Raji (cell line): ENCODE measurements around the gene MORF4L1.

Source experiments
- POLR2A ChIP-seq: IDR thresholded peaks from 2 replicates; pipeline ENCODE4 v1.6.1; 2011; ENCODE audit warnings: low read depth, low read length, control low read depth; ENCODE audit not compliant: insufficient read depth

Gene MORF4L1, protein sequence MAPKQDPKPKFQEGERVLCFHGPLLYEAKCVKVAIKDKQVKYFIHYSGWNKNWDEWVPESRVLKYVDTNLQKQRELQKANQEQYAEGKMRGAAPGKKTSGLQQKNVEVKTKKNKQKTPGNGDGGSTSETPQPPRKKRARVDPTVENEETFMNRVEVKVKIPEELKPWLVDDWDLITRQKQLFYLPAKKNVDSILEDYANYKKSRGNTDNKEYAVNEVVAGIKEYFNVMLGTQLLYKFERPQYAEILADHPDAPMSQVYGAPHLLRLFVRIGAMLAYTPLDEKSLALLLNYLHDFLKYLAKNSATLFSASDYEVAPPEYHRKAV

DNA sequence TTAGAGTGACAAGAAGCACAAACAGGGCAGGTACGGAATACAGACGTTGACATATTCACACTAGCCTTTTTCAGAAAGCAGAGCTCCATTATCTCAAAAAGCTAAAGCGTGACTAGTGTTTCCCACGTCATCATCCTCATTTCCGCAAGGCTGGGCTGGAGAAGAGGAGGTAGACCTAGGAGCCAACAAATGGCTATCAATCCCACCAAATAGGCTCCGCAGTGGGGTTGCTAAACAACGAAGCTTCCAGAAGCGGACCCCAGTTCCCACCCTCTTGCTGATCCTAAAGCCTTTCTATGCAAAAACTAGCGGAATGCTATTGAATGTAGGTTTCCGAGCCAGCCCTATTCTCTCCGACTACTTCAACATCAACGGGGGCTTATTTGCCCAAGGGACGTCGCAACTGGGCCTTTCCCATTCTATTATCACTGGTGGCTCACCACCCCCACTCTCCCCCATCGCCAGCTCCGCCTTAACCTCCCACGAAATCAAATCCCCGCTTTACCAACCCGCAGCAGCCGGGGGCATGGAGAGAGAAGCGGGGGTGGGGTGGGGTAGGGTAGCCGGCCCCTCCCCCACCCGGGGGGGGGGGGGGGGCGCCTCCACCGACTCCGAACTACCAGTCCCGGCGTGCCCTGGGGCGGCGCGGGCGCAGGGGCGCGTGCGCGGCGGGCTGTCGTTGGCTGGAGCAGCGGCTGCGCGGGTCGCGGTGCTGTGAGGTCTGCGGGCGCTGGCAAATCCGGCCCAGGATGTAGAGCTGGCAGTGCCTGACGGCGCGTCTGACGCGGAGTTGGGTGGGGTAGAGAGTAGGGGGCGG lies at the start of gene MORF4L1:
TSS of gene MORF4L1 (plus strand) at position 736 of the 817 bp plus-strand sequence. CDS start 128 bp downstream, outside the sequence.
- no peak for TF ChIP-seq POLR2A

DNA sequence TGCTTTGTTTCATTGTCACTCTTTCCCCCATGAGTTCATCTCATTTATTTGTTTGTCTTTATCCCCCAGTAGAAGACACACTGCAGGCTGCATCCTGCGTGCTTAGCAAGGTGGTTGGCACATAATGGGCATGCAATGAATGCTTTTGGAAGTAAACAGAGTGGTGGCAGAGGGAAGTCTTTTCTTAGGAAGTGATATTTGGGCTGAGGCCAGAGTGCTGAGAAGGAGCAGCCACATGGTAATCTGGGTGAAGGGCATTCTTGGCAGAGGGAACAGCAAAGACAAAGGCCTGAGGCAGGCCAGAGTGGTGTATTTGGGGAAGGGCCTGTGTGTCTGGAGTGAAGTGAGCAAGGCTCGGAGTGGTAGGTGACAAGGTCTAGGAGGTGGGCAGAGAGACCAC lies 43.8 kb upstream of the MORF4L1 start:
- no peak for TF ChIP-seq POLR2A

DNA sequence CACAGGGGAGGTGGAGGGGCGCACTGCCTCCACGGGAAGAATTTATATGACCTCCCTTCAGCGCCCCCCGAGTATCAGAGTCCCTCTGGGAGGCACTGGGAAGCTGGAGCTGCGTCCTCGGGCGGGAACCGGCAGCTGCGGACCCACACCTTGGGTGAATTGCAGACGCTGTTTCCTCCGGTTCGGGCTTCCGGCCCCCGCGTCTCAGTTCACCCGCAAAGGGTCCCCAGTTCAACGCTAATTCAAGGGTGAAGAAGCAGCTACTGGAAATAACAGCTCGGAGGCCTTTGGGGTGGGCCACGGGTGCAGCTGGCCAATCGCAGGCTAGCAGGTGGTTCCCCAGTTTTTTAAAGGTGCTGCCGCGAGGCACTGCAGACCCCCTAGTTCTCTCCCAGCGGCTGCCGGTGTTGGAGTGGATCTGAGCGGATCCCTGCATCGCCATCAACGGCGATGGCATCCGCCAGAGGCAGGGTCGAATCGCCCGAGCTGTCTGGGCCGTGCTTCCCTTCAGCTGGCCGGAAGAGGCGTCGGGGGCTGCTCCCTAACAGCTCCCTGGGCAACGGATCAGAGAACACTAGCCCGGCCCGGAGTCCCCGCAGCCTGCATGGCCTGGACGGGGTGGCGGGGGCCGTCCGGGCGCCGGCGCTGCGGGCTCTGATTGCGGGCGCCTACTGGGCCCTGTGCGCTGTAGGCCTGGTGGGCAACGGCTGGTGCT lies 42.0 kb upstream of the MORF4L1 start:
- no peak for TF ChIP-seq POLR2A

DNA sequence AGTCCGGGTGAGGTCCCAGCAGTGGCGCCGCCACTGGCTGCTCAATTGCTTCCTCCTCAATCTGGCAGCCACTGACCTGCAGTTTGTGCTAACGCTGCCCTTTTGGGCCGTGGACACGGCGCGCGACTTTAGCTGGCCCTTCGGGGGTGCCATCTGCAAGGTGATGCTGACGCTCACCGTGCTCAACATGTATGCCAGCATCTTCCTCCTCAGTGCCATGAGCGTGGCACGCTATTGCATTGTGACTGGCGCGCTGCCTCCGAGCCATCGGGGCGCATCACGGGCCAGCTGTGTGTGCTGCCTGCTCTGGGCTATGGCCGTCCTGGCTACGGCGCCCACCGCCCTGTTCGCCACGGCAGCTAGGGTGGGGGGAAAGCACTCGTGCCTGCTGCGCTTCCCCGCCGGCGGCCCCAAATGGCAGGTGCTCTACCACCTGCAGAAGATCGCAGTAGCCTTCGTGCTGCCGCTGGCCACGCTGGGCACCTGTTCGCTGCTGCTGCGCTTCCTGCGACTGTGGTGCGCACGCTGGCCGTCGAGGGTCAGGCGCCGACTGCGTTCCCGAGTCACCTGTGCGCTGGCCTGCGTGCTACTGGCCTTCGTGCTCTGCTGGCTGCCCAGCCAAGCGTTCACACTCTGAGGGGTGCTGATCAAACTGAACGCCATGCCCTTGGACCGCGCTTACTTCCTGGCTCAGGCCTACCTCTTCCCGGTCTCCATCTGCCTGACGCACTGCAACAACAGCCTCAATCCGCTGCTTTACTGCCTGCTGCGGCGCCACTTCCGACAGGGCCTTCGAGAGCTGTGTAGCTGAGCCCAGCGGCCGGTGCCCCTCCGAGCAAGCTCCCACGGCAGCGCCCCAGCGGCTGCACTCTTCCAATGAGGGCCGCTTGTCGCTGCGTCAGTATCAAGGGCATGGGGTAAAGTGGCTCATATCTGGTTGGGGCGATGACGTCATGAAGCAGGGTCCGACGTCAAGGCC lies 41.2 kb upstream of the MORF4L1 start:
- TF ChIP-seq POLR2A = no peak

DNA sequence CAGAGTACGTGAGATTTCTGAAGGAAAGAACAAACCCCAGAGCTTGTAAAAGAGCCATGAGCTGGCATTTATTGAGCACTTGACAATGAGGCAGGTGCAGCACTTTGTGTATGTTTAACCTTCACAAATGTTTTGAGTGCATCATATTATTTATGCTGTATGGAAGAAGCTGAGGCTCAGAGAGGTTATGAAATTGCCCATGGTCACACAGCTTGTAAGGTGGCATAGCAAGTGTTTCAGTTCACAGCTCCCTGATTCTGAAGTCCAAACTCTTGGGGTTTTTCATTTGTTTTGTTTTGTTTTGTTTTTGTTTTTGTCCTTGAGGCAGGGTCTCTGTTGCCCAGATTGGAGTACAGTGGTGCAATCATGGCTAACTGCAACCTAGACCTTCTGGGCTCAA lies 36.4 kb upstream of the MORF4L1 start:
- TF ChIP-seq POLR2A = no peak

DNA sequence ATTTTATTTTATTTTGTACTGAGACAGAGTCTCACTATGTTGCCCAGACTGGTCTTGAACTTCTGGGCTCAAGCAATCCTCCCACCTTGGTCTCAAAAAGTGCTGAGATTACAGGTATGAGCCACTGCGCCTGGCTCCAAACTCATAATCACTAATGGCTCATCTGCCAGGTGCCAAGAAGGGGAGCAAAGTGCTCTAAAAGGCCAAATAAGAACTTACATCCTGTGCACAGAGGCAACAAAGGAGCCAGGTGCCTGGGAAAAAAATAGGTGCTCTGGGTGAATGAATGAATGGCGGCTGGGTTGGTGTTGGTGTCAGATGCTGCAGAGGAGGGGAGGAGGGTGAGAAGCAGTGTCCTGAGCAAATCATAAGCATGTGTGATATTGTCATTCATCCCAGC lies 35.6 kb upstream of the MORF4L1 start:
- no peak for TF ChIP-seq POLR2A

DNA sequence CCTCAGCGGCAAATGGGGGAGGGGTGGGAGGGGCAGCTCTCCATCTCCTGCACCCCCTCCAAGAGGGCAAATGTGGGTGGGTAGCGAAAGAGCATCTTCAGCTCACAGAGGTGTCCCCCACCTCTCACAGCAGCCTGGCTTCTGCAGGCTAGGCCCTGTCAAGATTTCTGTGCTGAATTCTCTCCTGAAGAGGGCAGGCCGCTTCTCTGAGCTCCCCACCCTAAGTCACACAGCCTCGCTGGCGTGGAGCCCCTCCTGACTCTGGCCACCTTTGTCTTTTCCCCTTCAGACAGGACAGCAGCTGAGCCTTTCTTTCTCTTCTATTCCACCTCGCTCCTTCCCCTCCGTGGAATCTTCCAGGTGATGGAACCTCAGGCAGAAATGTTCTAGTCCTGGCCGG lies 35.1 kb upstream of the MORF4L1 start:
- no peak for TF ChIP-seq POLR2A

DNA sequence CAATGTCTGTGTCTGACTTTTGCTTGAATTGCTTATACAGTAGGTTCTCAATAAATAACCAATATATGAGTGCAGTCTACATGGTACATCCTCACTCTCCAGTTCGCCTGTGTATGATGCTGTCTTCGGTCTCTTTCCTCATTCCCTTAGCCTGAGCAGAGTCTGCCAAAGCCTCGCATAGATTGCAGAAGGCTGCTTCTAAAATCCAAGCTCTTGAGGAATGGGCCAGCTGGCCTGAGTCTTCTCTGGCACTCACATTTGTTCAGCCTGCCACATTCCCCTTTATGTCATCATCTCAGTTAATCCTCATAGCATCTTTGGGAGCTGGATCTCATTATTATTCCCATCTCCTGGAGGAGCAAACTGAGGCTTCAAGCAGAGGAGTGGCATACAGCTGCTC lies 34.2 kb upstream of the MORF4L1 start:
- TF ChIP-seq POLR2A = no peak

DNA sequence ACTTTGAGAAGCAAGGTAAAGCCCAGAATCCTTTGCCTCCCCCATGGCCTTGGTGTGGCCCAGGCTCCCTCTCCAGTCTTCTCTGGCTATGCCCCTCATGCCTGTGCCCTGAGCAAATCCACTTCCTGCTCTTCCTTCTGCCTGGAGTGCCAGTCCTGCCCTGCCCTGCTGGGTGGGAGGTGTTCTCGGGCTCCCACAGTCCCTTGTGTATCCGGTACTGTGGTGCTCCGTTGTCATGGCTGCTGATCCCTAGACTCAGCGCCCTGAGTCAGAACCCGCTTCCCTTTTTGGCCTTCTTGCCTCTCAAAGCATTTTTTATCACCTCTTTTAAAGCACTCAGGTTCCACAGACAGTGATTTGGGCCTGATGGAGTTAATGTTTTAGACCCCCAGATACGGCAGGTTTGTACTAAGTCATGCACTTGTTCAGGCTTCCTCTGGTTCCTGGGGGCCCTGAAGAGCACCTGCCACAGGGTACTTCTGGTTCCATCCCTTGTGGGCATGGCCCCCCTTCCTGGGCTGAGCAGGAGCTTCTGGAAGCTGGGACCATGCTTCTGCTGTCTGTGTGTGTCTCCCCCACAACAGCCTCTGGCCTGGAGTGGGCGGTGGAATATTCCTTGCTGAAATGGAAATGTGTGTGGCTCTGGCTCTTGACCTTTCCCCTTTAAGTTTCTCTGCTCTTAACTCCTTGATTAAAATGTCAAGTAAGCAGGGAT lies 31.9 kb upstream of the MORF4L1 start:
- no peak for TF ChIP-seq POLR2A

DNA sequence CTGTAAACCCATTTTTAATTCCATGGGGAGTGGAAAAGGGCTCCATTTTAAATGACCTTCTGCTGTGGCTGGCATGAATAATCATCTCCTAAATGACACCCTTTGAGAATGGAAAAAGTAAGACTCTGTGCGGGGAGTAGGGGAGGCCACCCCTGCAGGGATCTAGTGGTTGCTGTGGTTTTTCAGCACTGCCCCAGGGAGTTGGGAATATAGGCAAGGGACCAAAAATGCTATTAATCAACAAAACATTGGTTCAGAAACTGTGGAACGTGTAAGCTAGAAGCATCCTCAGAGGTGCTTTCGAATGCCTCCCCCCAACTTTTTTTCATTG lies 31.3 kb upstream of the MORF4L1 start:
- TF ChIP-seq POLR2A = no peak

DNA sequence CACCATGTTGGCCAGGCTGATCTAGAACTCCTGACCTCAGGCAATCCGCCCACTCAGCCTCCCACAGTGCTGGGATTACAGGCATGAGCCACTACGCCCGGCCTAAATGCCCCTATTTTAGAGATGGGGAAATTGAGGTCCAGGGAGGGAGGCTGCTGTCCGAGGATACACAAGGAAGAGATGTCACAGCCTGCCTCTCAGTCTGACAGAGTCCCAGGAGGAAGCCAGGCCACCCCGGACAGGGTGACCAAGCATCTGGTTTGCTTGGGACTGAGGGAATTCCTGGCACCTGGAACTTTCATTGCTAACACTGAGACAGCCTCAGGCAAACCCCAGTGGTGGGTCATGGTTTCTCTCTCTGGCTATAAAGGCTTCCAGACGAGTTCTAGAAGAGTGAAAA lies 30.8 kb upstream of the MORF4L1 start:
- no peak for TF ChIP-seq POLR2A

DNA sequence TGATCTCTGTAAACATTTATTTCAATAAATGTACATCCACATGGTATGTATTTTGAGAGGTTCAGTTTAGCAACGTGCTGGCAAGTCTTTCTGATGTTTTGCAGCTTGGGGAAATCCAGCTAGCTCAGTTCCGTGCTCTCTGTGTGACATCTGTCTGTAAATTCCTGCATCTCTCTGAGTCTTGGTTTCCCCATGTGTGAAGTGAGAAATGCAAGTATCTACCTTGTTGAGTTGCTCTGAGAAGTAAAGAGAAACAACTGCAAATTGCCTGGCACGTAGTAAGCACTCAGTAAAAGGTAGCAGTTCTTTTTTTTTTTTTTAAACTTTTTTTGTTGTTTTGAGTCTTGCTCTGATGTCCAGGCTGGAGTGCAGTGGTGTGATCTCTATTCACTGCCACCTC lies 30.2 kb upstream of the MORF4L1 start:
- no peak for TF ChIP-seq POLR2A

DNA sequence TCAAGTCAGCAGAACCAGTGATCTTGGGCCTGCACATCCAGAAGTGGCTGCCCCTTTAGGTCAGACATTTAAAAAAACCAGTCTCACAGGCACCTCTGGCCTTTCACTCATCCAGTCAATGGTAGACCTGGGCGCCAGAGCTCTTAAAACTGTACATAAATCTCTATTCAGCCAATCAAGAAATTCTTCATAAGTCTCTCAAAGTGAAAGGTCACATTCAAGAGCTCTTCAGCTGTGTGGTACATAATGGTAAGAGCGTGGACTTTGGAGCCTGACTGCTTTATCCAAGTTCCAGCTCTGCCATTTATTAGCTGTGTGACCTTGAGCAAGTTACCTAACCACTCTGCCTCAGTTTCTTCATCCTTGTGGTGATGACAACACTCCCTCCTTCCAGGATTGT lies 22.3 kb upstream of the MORF4L1 start:
- TF ChIP-seq POLR2A = no peak
